HepG2 (cell line): Measurements from ENCODE around the gene GREM1. TPM values are rescaled to one million over a fixed set of nuclear protein-coding genes. Genes with fewer than 3 reads are reported as not detected.

Experiments
- ATAC-seq: fragments of 200-7000 bp; cut with Tn5 transposase; 3 replicates; pipeline ENCODE4 v1.9.1; 2020; ENCODE audit warnings: mild to moderate bottlenecking, moderate library complexity
- BruUV-seq: library from RNA; stranded (reverse); fragments of 400-500 nt; replicated peaks from 2 replicates; lab custom pipeline; 2021; lab: Mats Ljungman, UMichigan
- CTCF ChIA-PET: fragments of 300-600 bp; formaldehyde crosslinking; extraction: SDS; loops from one replicate; lab custom pipeline; 2021; ENCODE audit warnings: low total read pairs, inconsistent platforms, low intra/inter-chr PET ratio; lab: Yijun Ruan, JAX
- POLR2A ChIA-PET: fragments of 350-600 bp; sonication (Branson Sonifier 250); formaldehyde crosslinking; loops from one replicate; lab custom pipeline; 2020; ENCODE audit warnings: antibody characterized with exemption, inconsistent platforms; lab: Yijun Ruan, JAX
- DNase-seq: peaks from one replicate; pipeline ENCODE4 v3.0.0-alpha.2; 2015; ENCODE audit warnings: low spot score
- FAIRE-seq: peaks from 3 replicates; lab custom pipeline; 2011; peaks lifted over from hg19 to GRCh38; lab: Jason Lieb, UNC
- H2AFZ ChIP-seq: one replicate; pipeline ENCODE4 v1.6.1; 2011; ENCODE audit warnings: low read length, inconsistent platforms
- H3K27ac ChIP-seq: fragments of 300-600 bp; 3 replicates; pipeline ENCODE4 v1.8.0; 2011; ENCODE audit warnings: mixed run types, mild to moderate bottlenecking, mixed read lengths, low read length, inconsistent platforms; ENCODE audit not compliant: insufficient read depth; ENCODE audit errors: extremely low read length
- H3K27me3 ChIP-seq, 2 experiments: fragments of 200-600 bp in 1 of 2; 2 replicates in 1 of 2; 3 replicates in 1 of 2; pipeline versions ENCODE4 v1.6.0 to v1.8.0; 2011; ENCODE audit warnings: low read length in 2 of 2, mild to moderate bottlenecking in 2 of 2, moderate library complexity in 2 of 2, inconsistent platforms in 1 of 2; ENCODE audit not compliant: insufficient read depth in 2 of 2, control insufficient read depth in 1 of 2
- H3K36me3 ChIP-seq, 2 experiments: fragments of 200-600 bp in 1 of 2; replicated peaks in 1 of 2; 2 replicates in 1 of 2; 3 replicates in 1 of 2; pipeline versions ENCODE4 v1.5.1 to v1.8.0; 2011; ENCODE audit warnings: low read length in 2 of 2, inconsistent platforms in 1 of 2; ENCODE audit not compliant: insufficient read depth in 2 of 2, control insufficient read depth in 1 of 2
- H3K4me1 ChIP-seq: 2 replicates; pipeline ENCODE4 v1.5.1; 2012; ENCODE audit warnings: low read length, inconsistent platforms; ENCODE audit not compliant: insufficient read depth
- H3K4me2 ChIP-seq: 2 replicates; pipeline ENCODE4 v1.6.0; 2011; ENCODE audit warnings: low read depth, low read length, inconsistent platforms
- H3K4me3 ChIP-seq, 3 experiments: fragments of 200-600 bp in 1 of 3; sonication (generic), shearing (Covaris generic) in 1 of 3; replicated peaks in 1 of 3; 2 replicates each; pipeline ENCODE4 v1.5.1; 2011 to 2016; ENCODE audit warnings: low read length in 3 of 3, inconsistent platforms in 2 of 3, low read depth in 2 of 3, mild to moderate bottlenecking in 2 of 3, control low read depth in 1 of 3, mixed read lengths in 1 of 3; ENCODE audit not compliant: insufficient read depth in 1 of 3
- H3K79me2 ChIP-seq: one replicate; pipeline ENCODE4 v1.6.1; 2011; ENCODE audit warnings: low read length, inconsistent platforms; ENCODE audit not compliant: insufficient read depth
- H3K9ac ChIP-seq: 2 replicates; pipeline ENCODE4 v1.6.0; 2011; ENCODE audit warnings: mild to moderate bottlenecking, low read depth, low read length, inconsistent platforms; ENCODE audit not compliant: insufficient read depth
- H3K9me3 ChIP-seq: 2 replicates; pipeline ENCODE4 v1.5.1; 2012; ENCODE audit warnings: mild to moderate bottlenecking, low read length
- H4K20me1 ChIP-seq: 2 replicates; pipeline ENCODE4 v1.6.0; 2011; ENCODE audit warnings: inconsistent platforms, mild to moderate bottlenecking, low read length, moderate library complexity; ENCODE audit not compliant: insufficient read depth
- DRAP1 ChIP-seq: IDR thresholded peaks from 2 replicates; pipeline ENCODE4 v1.6.1; 2016; ENCODE audit warnings: missing genetic modification reagents, missing compliant biosample characterization
- FOSL2 ChIP-seq: sonication (generic); formaldehyde crosslinking; IDR thresholded peaks from 2 replicates; pipeline ENCODE4 v1.4.0; 2020; ENCODE audit warnings: missing genetic modification reagents
- GPBP1L1 ChIP-seq: sonication (generic); formaldehyde crosslinking; IDR thresholded peaks from 2 replicates; pipeline ENCODE4 v1.5.0; 2020; ENCODE audit warnings: mild to moderate bottlenecking, missing genetic modification reagents
- HCFC1 ChIP-seq: fragments of 150-350 bp; IDR thresholded peaks from 2 replicates; pipeline ENCODE4 v1.6.1; 2014; ENCODE audit warnings: low read depth, low read length
- SP1 ChIP-seq, 2 experiments: fragments of 450-650 bp in 1 of 2; sonication (generic) in 1 of 2; formaldehyde crosslinking in 1 of 2; IDR thresholded peaks; 2 replicates each; pipeline versions ENCODE4 v1.4.0 to v1.6.1; 2016 to 2020; ENCODE audit warnings: missing genetic modification reagents in 1 of 2
- U2AF2 ChIP-seq: fragments of 200-400 bp; formaldehyde crosslinking; IDR thresholded peaks from 2 replicates; pipeline ENCODE4 v1.6.1; 2017; ENCODE audit warnings: low read depth, mild to moderate bottlenecking, low read length
- ZBTB34 ChIP-seq: sonication (generic); formaldehyde crosslinking; IDR thresholded peaks from 2 replicates; pipeline ENCODE4 v1.8.0; 2022; ENCODE audit warnings: mild to moderate bottlenecking, missing genetic modification reagents
- ZKSCAN1 ChIP-seq: fragments of 150-350 bp; IDR thresholded peaks from 2 replicates; pipeline ENCODE4 v1.6.1; 2014; ENCODE audit warnings: low read length
- ZNF747 ChIP-seq: sonication (generic); formaldehyde crosslinking; IDR thresholded peaks from 2 replicates; pipeline ENCODE4 v1.8.1; 2023; ENCODE audit warnings: missing genetic modification reagents, mild to moderate bottlenecking, borderline replicate concordance
- ZNF749 ChIP-seq: sonication (generic); formaldehyde crosslinking; IDR thresholded peaks from 2 replicates; pipeline ENCODE4 v1.8.0; 2022; ENCODE audit warnings: mild to moderate bottlenecking, missing genetic modification reagents, moderate library complexity, borderline replicate concordance
- ZNF839 ChIP-seq: sonication (generic); formaldehyde crosslinking; IDR thresholded peaks from 2 replicates; pipeline ENCODE4 v1.4.0; 2020; ENCODE audit warnings: missing genetic modification reagents, mild to moderate bottlenecking, borderline replicate concordance
- WGBS: methylation state at CpG from one replicate; pipeline ENCODE4 v1.1.6; 2017; ENCODE audit warnings: low lambda C conversion rate; 5-methylcytosine and 5-hydroxymethylcytosine counted together
- in situ Hi-C: cut with HindIII; loops from 2 replicates; pipeline ENCODE4 v1.10.0; 2017; ENCODE audit warnings: low pct_unique_long_range_greater_than_20kb; ENCODE audit not compliant: extremely low pct_ligation_motif_present
- intact Hi-C: fragments of 100-400 bp; cut with micrococcal nuclease; formaldehyde crosslinking; loops from one replicate; pipeline ENCODE4 v1.10.0; 2022; ENCODE audit not compliant: unreplicated experiment
- polyA plus RNA-seq, 8 experiments: library from polyadenylated mRNA; depleted of rRNA in 3 of 8; stranded (reverse) in 7 of 8; unstranded in 1 of 8; fragments of >200 nt; fragmentation: Illumina TruSeq in 4 of 8; extraction: Trizol in 4 of 8; gene quantifications; 2 replicates each; pipeline versions ENCODE4 v1.2.1 to v1.2.3, GENCODE V29; 2011 to 2016; ENCODE audit warnings: low read depth in 4 of 8, missing spikeins in 1 of 8, mixed read lengths in 1 of 8; ENCODE audit not compliant: insufficient read depth in 1 of 8
- total RNA-seq, 5 experiments: library from RNA; depleted of rRNA; stranded (reverse); fragments of >200 nt; fragmentation: Illumina TruSeq; extraction: Trizol; gene quantifications; 2 replicates each; pipeline ENCODE4 v1.2.3, GENCODE V29; 2016; ENCODE audit warnings: low read depth in 1 of 5
- TF ChIP-seq, protein P1 (sequence below): sonication (generic); formaldehyde crosslinking; IDR thresholded peaks from 2 replicates; pipeline ENCODE4 v1.9.0; 2021; ENCODE audit warnings: missing genetic modification reagents, borderline replicate concordance

Gene GREM1
- total and polyA plus RNA-seq, 2 of the 13 experiments (the other 11 are each of a cell fraction or from before 2014, with no cell fraction given) = 0.02 to 0.08 TPM

DNA sequence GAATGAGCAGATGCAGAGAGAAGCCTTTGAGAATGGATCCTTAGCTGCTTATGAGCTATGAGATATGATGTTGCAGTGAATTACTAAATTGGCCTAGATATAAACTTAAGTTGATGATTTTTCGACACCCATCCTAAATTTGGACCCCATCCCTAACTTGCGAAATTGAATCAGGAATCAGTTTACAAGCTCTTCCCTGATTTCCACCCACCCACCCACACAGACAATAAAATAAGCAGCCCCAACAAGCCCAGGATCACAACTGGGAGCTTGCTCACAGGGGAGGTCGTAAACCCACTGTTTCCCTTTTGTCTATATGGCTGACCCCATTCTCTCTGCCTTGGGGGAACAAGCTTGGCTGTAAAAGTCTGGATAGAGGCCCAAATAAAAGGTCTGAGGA lies 57.3 kb downstream of the GREM1 start:
- FAIRE-seq (no peak), ATAC-seq (no peak), DNase-seq (no peak)
- intact Hi-C loops = no loop called here
- no peaks in the 10 kb centered on the region for H3K36me3 ChIP-seq
- no peak overlapping the region for H3K4me3 ChIP-seq
- H3K79me2 ChIP-seq = no peaks in the 10 kb centered on the region
- no peaks in the 10 kb centered on the region for H3K9me3 ChIP-seq
- POLR2A ChIA-PET = no interaction called here
- no peaks in the 10 kb centered on the region for H4K20me1 ChIP-seq
- H3K4me1 ChIP-seq = no peaks in the 10 kb centered on the region
- CTCF ChIA-PET = no interaction called here
- BruUV-seq = no TSS peak
- H3K27ac ChIP-seq = no peak overlapping the region
- in situ Hi-C loops = no loop called here
- H3K4me2 ChIP-seq = no peak overlapping the region
- TF ChIP-seq GPBP1L1 (CRISPR knock-in tag) (no peak), U2AF2 (no peak)
- no peak overlapping the region for H3K9ac ChIP-seq
- H2AFZ ChIP-seq = no peak overlapping the region
- WGBS = 51% methylated on average over 3 of the region's 3 CpGs
- no peaks in the 10 kb centered on the region for H3K27me3 ChIP-seq

- Histone ChIP-seq H3K4me2 (no peak overlapping the region), H3K4me1 (peaks cover 11% of the 10 kb centered on the region), H3K27me3 (no peaks in the 10 kb centered on the region), H2AFZ (no peak overlapping the region), H3K36me3 (no peaks in the 10 kb centered on the region), H3K27ac (no peak overlapping the region), H4K20me1 (no peaks in the 10 kb centered on the region), H3K9ac (no peak overlapping the region), H3K79me2 (no peaks in the 10 kb centered on the region), H3K4me3 (no peak overlapping the region), H3K9me3 (no peaks in the 10 kb centered on the region)
- no peak for FAIRE-seq
- DNase-seq = no peak
- in situ Hi-C loops (no loop called here), intact Hi-C loops (no loop called here)
- BruUV-seq = no TSS peak
- CTCF ChIA-PET = no interaction called here
- POLR2A ChIA-PET = no interaction called here
- 21% methylated on average over 4 of the region's 4 CpGs for WGBS
- no peak for ATAC-seq
- TF ChIP-seq ZBTB34 (CRISPR knock-in tag) = no peak
- TF ChIP-seq FOSL2 (CRISPR knock-in tag) = no peak
- no peak for TF ChIP-seq HCFC1
- TF ChIP-seq SP1 (IDR thresholded peaks at IDR 0.05) = no peak
- TF ChIP-seq SP1 (CRISPR knock-in tag; IDR thresholded peaks at IDR 0.05) = no peak
- TF ChIP-seq ZNF747 (CRISPR knock-in tag) = no peak
- no peak for TF ChIP-seq DRAP1 (CRISPR knock-in tag)
- TF ChIP-seq ZNF749 = no peak
- no peak for TF ChIP-seq ZKSCAN1
- no peak for TF ChIP-seq ZNF839 (CRISPR knock-in tag)
- TF ChIP-seq, protein P1, sequence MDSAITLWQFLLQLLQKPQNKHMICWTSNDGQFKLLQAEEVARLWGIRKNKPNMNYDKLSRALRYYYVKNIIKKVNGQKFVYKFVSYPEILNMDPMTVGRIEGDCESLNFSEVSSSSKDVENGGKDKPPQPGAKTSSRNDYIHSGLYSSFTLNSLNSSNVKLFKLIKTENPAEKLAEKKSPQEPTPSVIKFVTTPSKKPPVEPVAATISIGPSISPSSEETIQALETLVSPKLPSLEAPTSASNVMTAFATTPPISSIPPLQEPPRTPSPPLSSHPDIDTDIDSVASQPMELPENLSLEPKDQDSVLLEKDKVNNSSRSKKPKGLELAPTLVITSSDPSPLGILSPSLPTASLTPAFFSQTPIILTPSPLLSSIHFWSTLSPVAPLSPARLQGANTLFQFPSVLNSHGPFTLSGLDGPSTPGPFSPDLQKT = no peak
These were observed 60.8 kb downstream of the GREM1 start for GRCh38 chr15:32778391-32779176.
